ENCODE results near the gene PCNA. TPM values are rescaled to one million over a fixed set of nuclear protein-coding genes. Genes with fewer than 3 reads are reported as not detected.

The PCNA gene
- total and polyA plus RNA-seq, 12 donors = 23.5 to 106 (median 48.6) TPM

- 54 to 70% (median 65%) methylated on average over 4 of the region's 4 CpGs for WGBS, 4 donors
- H3K9me3 ChIP-seq (replicated peaks in 1 of 3) = no peaks in the 10 kb centered on the region
- no peak for DNase-seq
- intact Hi-C loops (cut with DNase I) = no loop called here
- no peak overlapping the region for H3K4me3 ChIP-seq
- H3K36me3 ChIP-seq (replicated peaks in 1 of 2) = no peaks in the 10 kb centered on the region
- no peaks in the 10 kb centered on the region for H3K27me3 ChIP-seq
- no peak overlapping the region for H3K27ac ChIP-seq
- peaks cover 14 to 35% of the 10 kb centered on the region in 2 donors for H3K4me1 ChIP-seq (replicated peaks in 1 of 2)
- TF ChIP-seq CTCF (IDR thresholded peaks at IDR 0.05) (no peak), POLR2A (IDR thresholded peaks at IDR 0.05) (no peak)
These were observed 37.1 kb upstream of the PCNA start for GRCh38 chr20:5156675-5157448.

- intact Hi-C loops (cut with DNase I) = no loop called here
- Histone ChIP-seq H3K36me3 (replicated peaks in 1 of 2) (no peaks in the 10 kb centered on the region), H3K27me3 (no peaks in the 10 kb centered on the region), H3K4me1 (replicated peaks in 1 of 2) (peaks cover 21 to 44% of the 10 kb centered on the region in 2 donors), H3K9me3 (replicated peaks in 1 of 3) (no peaks in the 10 kb centered on the region), H3K27ac (no peak overlapping the region), H3K4me3 (no peak overlapping the region)
- WGBS, 4 donors = 76 to 90% (median 80%) methylated on average over 2 of the region's 2 CpGs
- DNase-seq = no peak
- no peak for TF ChIP-seq POLR2A (IDR thresholded peaks at IDR 0.05)
- no peak for TF ChIP-seq CTCF (IDR thresholded peaks at IDR 0.05)
These were observed 35.6 kb upstream of the PCNA start for GRCh38 chr20:5155404-5155803.

GRCh38 chr20:5154543-5154925 is 34.8 kb upstream of the PCNA start:
- H3K36me3 ChIP-seq (replicated peaks in 1 of 2) = no peaks in the 10 kb centered on the region
- H3K9me3 ChIP-seq (replicated peaks in 1 of 3) = no peaks in the 10 kb centered on the region
- no peak for TF ChIP-seq POLR2A (IDR thresholded peaks at IDR 0.05)
- no peak for TF ChIP-seq CTCF (IDR thresholded peaks at IDR 0.05)
- H3K27ac ChIP-seq = no peak overlapping the region
- H3K4me1 ChIP-seq (replicated peaks in 1 of 2) = peaks cover 25 to 48% of the 10 kb centered on the region in 2 donors
- H3K4me3 ChIP-seq = no peak overlapping the region
- H3K27me3 ChIP-seq = no peaks in the 10 kb centered on the region
- intact Hi-C loops (cut with DNase I) = no loop called here
- 96 to 100% (median 97%) methylated on average over 1 to 6 of the region's 6 CpGs for WGBS, 4 donors
- DNase-seq = no peak

- H3K27me3 ChIP-seq = no peaks in the 10 kb centered on the region
- intact Hi-C loops (cut with DNase I) = no loop called here
- no peaks in the 10 kb centered on the region for H3K36me3 ChIP-seq (replicated peaks in 1 of 2)
- peaks cover 25 to 49% of the 10 kb centered on the region in 2 donors for H3K4me1 ChIP-seq (replicated peaks in 1 of 2)
- TF ChIP-seq POLR2A (IDR thresholded peaks at IDR 0.05) = no peak
- no peak for TF ChIP-seq CTCF (IDR thresholded peaks at IDR 0.05)
- H3K9me3 ChIP-seq (replicated peaks in 1 of 3) = no peaks in the 10 kb centered on the region
- no peak overlapping the region for H3K27ac ChIP-seq
- WGBS, 4 donors = 74 to 79% (median 76%) methylated on average over 4 to 5 of the region's 5 CpGs
- no peak overlapping the region for H3K4me3 ChIP-seq
- DNase-seq = no peak
These were observed 34.1 kb upstream of the PCNA start for GRCh38 chr20:5153612-5154542.

Measured in adrenal gland (tissue), 12 donors.